ENCODE data around the gene KLHL29. TPM values are rescaled to one million over a fixed set of nuclear protein-coding genes. Genes with fewer than 3 reads are reported as not detected.

The KLHL29 gene
- polyA plus RNA-seq, 3 donors, result 8.5 to 10.0 (median 8.8) TPM

DNA sequence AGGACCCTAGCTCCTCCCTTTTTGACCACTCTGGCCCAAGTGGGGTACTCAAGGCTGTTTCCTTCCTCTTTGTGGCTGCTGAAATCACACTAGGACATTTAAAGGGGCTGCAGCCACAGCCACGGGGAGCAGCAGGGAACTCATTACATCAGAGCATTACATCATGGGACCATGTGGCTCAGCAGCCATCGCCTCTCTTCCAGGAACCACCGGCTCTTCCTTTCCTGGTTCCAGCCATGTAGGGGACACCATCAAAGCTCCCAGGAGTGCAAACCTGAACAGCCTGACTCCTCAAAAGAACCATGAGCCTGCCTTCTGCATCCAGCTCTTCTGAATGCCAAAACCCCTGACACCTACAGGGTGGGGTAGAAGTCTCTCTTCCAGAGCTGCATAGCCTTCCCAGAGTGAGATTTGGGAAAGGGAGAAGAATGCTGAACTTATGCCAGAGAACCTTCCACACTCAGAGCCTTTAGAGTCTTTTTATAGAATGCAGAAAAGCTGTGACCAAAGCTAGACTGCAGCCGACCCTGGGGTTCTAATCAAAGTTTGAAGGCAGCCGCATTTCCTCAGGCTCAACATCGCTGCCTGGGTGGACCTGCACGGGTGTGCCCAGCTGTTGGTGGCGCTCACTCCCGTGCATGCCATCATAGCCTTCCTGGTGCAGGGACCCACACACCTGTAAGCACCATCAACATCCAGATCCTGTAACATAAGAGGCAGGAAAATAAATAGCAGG is 121.7 kb downstream of the KLHL29 start:
- DNase-seq (ENCODE audit: low read depth in 3 of 3, low spot score in 2 of 3), result no peak

DNA sequence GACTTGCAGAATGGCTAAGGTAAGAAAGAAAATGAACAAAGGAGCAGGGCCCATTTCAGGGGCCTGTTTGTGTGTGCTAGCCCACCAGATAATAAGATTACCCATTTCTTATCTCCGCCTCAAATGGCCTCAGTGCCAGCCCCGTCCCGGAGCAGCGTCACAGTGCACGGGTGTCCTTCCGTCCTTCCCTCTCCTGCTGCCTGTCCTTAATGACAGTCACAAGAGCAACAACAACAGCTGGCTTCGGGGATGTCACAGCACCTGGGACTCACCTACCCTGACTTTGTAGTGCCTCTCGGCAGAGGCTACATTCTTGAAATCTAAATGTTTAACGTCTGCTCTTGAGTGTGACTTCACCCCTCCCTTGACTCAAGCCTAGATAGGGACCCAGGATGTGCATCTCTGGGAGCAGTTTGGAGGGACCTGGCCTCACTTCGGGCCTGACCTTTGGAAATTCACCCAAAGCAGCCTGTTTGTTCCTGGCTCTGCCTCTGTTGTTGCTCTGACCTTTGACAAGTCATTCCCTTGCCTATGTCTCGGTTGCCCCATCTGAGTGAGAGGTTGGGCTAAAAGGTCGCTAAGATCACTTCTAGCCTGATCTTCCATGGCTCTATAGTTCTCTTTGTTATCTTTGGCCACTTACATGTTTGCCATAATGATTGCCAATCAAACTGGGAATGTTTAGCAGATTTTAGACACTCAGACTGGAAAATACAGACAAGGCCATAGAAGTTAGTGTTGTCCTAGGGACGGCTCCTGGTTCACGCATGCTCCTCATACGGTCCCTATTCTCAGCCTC is 122.5 kb downstream of the KLHL29 start:
- no peak for DNase-seq (ENCODE audit: low read depth in 3 of 3, low spot score in 2 of 3)

DNA sequence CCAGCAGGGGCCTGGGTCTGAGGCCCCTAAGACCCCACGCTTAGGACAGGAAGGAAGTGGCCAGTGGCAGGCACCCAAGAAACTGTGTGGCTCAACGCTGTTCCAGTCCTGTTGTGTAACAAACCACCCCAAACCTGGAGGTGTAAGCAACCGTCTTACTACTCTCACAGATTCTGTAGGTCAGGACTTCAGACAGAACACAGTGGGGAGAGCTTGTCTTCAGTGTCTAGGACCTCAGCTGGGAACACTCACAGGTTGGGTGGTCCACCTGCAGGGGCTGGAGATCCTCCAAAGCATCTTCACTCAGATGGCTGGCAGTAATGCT is 123.0 kb downstream of the KLHL29 start:
- no peak for DNase-seq (ENCODE audit: low read depth in 3 of 3, low spot score in 2 of 3)

DNA sequence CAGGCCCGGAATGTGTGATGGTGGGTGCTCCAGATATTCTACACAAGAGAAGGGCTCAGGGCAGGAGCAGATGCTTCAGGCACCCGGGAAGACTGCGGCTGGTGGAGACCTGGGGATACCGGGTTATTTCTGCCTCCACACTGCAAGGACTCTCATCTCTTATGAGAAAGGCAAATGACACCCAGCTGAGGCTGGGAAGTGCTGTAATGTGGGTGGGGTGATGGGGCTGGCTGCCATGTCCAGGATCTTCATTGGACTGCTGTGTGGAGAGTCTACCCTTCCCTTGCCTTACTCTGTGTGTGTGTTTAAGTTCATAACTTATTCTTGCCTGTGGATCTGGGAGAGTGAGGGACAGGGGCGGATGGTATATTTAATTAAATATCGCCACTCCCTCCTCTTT is 124.1 kb downstream of the KLHL29 start:
- DNase-seq (ENCODE audit: low read depth in 3 of 3, low spot score in 2 of 3), result no peak

DNA sequence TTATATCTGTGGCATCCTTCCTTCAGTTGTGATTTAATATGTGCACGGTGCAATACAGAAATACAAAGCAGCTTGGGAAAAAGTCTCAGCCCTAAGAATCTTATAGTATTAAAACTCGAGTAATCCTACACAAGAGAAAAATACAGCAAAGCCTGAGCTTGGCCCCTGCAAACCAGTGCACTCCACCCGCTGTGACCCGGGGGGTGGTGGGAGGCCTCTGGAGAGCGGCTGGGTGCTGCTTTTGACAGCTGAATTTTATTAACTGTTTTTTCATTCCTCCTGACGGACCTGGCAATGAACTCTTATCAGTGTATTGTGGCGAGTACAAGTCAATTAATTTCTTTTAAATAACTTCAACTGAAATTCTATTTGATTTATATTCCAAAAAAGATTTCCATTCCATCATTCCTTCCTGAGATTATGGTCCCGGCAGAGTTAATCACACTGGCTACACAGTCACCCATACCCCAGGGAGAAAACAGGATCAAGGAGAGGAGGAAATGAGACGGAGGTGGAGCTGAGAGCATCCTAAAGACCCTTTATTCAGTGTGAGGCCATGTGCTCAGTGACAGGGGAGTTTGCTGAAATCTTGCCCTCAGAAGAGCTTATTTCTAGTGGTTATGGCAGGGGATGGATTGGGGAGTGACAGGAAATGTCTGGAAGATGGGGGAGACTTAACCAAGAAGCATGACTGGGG is 124.8 kb downstream of the KLHL29 start:
- DNase-seq (ENCODE audit: low read depth in 3 of 3, low spot score in 2 of 3), result no peak

DNA sequence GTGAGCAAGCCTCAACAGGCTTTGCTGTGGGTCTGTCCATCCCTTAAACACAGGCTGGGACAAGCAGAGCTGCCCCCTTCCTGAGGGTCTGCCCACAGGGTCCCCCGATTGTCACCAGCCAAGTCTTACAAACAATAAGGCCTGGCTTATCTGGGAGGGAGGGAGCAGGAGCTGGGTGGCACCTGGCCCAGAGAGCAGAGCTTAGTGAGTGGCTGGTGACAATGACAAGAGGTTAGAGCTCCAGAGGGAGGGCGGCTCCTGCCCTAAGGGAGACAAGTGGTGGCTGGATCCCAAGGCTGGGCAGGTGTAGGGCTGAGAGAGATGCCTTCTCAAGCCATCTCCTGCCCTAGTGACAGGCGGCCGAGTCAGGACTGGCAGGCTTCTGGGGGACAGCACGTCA is 125.5 kb downstream of the KLHL29 start:
- no peak for DNase-seq (ENCODE audit: low read depth in 3 of 3, low spot score in 2 of 3)

DNA sequence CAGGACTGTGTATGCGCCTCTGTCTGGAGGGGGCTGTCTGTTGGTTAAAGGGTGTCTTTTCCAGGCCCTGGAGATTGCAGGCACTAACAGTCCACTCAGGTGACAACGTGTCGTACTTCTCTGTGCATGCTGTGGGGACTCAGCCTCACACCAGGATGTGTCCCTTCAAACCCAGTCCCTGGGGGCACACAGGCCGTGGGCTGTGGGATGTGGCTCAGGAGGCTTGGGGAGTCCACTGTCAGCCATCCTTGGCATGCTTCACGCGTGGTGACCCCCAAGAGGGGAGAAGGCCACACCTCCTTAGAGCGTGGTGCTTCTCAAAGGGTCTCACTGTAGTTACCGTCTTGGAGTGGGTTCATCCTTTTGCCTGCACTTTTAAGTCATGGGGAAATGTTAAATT is 127.8 kb downstream of the KLHL29 start:
- DNase-seq (ENCODE audit: low read depth in 3 of 3, low spot score in 2 of 3), result no peak

DNA sequence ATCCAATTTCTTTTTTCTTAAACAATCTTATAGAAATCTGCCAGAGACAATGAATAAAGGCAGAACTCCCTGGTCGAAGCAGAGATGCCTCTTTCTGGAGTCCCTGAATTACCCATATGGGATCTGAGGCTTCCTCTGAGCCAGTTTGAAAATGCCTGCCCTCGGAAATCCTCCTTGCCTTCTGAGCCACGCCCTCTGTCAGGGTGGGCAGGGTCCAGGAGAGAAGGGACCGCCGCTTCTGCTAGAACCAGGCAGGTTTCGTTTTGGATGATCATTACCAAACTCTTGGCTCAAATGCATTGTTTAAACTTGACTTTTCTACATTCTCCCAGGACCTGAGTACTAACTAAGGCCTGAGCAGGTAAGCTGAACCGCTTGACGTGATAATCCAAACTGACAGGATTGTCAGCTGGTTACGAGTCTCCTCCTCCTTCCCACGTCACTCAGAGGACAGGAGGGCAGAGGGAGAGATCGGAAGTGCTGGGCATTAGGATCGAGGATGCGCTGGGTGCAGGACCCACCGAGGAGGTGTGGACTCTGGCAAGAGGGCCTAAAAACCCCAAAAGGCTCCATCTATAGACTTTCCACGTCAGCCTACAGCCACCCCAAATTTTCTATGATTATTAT is 128.4 kb downstream of the KLHL29 start:
- no peak for DNase-seq (ENCODE audit: low read depth in 3 of 3, low spot score in 2 of 3)

DNA sequence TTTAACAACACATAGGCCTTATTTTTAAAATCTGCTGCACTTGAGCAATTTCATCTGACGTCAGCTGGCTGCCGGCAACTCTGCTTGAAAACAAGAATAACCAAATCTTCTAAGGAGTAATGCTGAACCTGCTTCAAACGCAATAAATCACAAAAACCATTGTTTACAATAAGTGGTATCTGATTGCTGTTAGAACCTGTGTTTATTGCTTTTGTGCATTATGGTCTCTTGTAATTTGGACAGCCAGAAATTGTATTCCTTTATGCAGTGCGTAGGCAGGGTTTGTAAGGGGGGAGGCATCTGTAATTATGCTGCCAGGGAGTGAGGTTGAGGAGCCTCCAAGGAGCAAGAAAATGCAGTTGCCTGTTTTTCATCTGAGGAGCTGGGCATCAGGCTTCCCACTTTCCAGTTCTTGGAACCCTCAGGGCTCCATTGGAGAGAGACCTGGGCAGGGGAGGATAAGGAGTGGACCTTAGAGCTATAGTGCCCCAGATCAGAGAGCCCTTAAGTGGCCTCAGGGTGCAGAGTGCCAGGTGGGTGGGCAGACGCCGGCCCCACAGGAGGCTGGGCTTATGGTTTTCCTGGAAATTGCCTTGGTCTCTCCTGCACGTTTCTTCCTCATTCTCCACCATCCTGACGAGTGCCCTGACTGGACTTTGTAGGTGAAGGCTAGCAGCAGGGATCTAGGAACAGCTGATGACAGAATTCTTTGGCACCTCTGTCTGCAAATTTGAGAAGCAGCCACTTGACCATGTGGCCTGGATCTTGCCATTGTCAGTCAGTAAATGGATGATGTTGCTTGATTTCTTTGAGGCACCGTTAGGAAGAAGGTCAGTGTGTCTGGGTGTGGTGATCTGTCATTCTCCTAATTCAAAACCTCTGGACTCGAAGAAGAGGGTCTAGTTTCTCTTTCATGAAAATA is 129.2 kb downstream of the KLHL29 start:
- DNase-seq (ENCODE audit: low read depth in 3 of 3, low spot score in 2 of 3), result no peak

DNA sequence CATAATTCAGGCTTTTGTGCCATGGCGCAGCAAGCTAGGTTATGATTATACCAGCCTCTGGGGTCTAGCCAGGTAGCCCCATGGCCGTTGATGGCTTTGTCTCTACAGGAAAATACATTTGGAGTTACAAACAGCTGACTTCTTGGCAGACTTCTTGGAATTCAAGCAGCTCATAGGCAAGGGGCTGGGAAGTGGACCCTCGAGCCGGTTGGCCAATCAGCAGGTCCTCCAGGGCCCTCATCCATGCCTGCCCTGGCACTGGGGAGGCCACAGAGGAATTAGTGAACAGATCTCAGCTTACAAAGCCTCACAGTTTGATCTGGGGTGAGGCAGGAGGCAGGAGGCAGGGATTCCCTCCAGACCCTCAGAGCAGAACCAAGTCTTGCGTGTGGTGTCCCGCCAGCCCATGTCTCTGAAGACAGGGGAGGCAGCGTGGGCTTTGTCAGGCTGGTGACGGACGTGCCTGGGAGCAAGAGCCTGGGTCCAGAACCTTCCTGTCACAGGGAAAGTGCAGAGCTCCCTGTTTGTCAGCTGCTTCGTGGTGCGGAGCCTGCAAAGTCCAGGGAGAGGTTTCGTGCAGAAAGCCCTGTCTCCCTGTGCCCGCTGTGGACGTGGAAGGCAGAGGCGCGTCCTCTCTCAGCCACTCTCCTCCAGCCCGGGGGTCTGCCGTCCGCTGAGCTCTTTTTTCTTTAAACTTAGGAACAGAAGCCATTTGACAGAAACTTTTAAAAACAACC is 131.7 kb downstream of the KLHL29 start:
- DNase-seq (ENCODE audit: low read depth in 3 of 3, low spot score in 2 of 3), result no peak

DNA sequence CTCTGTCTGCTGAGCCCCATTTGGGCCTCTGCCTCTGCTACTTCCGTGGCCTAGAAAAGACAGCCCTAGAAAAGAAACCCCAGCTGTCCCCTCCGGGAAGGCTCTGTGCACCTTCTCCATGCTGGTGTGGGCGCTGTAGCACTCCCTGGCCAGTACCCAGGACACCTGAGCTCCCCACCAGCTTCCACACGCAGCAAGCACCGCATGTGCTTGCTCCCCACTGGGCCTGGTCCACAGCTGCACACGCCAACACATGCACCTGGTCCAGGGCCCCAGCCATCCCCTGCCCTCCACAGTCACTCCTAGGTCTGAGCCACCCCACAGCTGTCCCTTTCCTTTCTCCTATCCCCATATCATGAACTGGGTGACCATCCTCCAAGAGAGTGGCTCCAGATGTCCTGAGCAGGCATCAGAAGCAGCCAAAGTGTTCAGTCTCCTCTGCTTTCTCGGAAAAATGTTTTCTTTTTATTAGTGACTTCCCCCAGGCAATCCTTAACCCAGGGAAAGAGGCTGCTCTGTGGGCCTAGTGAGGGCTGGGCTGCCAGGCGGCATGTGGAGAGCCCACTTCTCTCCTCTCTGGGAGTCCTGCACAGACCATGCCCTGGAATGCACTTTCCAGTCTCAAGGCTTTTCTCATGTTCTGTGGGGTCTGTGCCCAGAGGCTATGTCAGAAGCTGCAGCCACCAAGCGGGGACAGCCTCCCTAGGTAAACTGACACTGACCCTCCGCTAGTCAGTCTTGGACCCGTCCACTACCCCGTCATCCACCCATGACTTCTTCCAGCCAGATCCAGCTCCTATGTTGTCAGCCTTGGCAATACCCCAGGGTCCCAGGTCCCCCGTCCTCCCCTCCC is 133.7 kb downstream of the KLHL29 start:
- DNase-seq (ENCODE audit: low read depth in 3 of 3, low spot score in 2 of 3), result no peak

DNA sequence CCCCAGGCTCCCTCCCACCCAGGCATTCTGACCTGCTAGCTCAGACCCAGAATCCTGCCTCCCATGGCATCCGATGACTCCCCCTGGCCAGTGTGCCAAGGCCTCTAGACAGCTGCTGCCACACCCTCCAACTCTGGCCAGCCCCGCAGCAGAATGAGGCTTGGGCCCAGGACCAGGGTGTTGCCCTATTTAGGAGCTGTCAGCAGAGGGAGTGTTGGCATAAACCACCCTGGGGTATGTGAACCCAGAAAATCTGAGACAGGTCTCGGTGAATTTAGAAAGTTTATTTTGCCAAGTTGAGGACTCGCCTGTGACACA is 134.3 kb downstream of the KLHL29 start:
- DNase-seq (ENCODE audit: low read depth in 3 of 3, low spot score in 2 of 3), result no peak

DNA sequence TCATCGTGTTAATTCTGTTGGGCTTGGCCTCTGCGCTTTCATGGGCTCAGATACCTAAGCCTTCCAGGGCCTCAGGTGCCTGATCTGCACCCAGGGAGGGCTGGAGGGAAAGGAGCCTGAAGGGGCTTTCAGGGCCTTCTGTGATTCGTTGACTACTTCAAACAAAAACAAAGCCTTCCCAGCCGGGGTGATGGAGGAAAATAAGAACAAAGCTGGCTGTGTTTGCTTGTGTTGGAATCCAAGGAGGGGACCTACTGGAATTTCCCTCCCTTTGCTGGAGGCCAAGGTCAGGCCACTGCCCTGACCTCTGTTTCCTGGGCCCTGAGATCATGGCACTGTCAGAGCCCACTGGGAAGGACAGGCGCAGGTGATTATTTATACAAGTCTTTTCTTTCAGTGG is 135.3 kb downstream of the KLHL29 start:
- no peak for DNase-seq (ENCODE audit: low read depth in 3 of 3, low spot score in 2 of 3)

DNA sequence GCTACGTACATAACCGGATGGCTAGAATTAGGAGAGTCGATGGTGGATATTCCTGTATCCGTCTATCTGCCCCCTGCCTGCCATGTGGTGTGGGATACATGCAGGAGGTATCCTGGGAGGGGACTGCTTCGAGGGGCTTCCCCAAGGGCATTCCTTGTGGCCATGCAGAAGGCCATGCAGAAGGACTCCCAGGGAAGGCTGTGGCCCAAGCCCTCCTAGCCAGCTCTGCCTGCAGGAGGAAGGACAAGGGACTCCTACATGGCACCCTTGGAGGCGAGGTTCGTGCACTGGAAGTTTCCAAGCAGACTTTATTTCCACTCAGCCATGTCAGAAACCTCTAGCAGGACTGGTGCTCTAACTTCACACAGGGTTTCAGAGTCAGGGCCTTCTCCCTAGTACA is 136.1 kb downstream of the KLHL29 start:
- no peak for DNase-seq (ENCODE audit: low read depth in 3 of 3, low spot score in 2 of 3)

DNA sequence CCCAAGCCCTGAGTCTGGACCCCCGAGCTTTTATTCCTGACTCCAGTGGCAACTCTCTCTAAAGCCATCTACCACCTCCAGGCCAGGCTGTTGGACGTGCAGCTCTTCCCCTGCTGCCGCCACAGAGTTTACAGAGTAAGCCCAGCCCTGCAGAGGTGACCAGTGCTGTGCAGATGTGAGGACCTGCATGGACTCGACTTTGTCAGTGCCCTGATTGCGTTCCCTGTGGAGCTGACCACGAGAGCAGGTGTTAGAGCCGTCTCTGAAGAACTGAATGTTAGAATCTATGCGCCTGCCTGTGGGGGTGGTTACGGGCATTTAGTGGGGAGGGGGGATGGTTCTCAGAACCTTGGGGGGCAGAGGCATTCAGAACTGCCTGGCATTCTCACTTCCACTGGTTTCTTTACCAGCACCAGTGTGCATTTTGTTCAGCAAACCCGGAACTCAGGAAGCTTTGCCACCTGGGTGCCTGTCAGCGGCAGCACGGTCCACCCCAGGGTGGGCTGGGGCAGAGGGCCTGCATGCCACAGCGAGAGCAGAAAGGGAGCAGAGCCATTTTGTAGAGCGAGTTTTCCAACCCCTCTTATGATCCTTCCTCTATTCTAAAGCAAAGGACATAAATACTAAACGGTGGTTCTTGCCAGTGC is 137.9 kb downstream of the KLHL29 start:
- DNase-seq (ENCODE audit: low read depth in 3 of 3, low spot score in 2 of 3), result no peak

DNA sequence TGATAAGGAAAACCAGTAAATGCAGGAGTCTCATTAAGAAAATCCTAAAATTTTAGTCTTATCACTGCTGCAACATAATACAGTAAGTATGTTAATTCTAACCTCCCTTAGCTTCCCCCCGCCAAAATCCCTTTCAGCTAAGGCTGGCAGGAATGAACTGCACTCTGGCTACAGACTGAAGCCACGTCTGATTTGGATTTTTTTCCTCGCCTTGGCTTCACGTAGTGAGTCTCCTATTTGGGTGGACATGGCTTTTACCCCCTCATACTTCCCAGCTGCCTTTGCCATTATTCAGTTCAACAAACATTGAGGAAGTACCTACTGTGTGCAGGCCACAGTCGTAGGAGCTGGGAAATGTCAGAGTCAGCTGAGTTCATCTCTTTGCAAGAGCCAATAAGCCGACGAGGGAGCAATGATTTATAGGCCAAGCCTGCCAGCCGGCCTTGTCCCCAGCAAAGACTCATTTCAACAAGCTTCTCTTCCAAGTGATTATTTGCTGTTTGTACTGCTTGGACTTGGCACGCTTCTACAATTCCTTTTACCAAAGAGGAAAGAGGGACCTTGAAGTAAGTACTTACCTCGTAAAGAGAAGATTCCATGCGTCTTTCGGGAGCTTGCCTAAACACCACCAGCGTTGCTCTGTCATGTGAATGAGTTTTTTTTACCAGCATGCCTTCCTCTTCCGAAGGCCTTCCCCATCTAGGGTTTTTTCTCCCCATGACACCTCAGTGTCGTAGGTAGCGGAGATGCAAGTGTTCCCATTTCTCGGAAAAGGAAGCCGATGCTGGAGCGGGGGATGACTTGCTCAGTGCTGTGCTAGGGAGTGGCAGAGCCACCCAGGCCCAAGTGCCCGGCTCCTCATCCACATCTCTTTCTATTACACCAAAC is 138.6 kb downstream of the KLHL29 start:
- no peak for DNase-seq (ENCODE audit: low read depth in 3 of 3, low spot score in 2 of 3)

DNA sequence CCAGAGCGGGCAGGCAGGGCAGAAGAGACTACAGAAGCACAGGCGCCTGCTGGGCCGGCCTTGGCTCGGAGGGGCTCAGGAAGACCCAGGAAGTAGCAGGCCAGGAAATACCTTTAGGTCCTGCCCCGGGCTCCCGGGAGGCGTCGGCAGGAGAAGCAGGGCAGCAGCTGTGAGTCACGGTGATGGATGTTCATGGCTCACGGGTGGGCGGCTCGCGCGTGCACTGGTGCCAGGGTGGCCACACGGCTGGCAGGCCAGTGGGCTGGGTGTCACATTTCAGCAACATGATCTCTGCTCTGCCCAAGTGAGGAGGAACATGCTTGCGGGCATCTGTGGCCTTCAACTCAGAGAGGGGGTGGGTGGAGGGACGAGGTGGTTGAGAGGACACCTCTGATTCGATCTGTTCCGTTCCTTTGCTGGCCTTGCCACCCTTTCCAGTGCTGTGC is 139.3 kb downstream of the KLHL29 start:
- no peak for DNase-seq (ENCODE audit: low read depth in 3 of 3, low spot score in 2 of 3)

Data from right renal cortex interstitium (tissue), 3 donors.